Heart left ventricle (tissue), 16 donors: ENCODE data around the gene ZNF267. TPM values are rescaled to one million over a fixed set of nuclear protein-coding genes. Genes with fewer than 3 reads are reported as not detected.

Source experiments
- ATAC-seq, 4 donors: fragments of 200-7000 bp; cut with Tn5 transposase; one replicate each; pipeline ENCODE4 v1.9.1; 2020 to 2022; ENCODE audit warnings: moderate library complexity in 4 of 4, mild to moderate bottlenecking in 3 of 4, moderate number of reproducible peaks in 1 of 4
- DNase-seq, 5 donors: peaks; one replicate each; pipeline ENCODE4 v3.0.0-alpha.2; 2020
- H3K27ac ChIP-seq, 12 donors: fragments of 200-600 bp; sonication (generic) in 4 of 12; one replicate each; pipeline versions ENCODE4 v1.5.0 to v1.8.0; 2016 to 2022; ENCODE audit warnings: mild to moderate bottlenecking in 2 of 12
- H3K27me3 ChIP-seq, 9 donors: fragments of 200-600 bp; sonication (generic) in 2 of 9; one replicate each; pipeline versions ENCODE4 v1.5.1 to v1.8.0; 2016 to 2022; ENCODE audit warnings: mild to moderate bottlenecking in 3 of 9
- H3K36me3 ChIP-seq, 9 donors: fragments of 200-600 bp; sonication (generic) in 2 of 9; one replicate each; pipeline versions ENCODE4 v1.5.0 to v1.8.0; 2018 to 2022; ENCODE audit warnings: mild to moderate bottlenecking in 2 of 9
- H3K4me1 ChIP-seq, 12 donors: fragments of 200-600 bp; sonication (generic) in 4 of 12; one replicate each; pipeline versions ENCODE4 v1.5.0 to v1.8.0; 2016 to 2022; ENCODE audit warnings: mild to moderate bottlenecking in 3 of 12
- H3K4me3 ChIP-seq, 12 donors: fragments of 200-600 bp; sonication (generic) in 4 of 12; one replicate each; pipeline versions ENCODE4 v1.5.0 to v1.8.0; 2017 to 2022; ENCODE audit warnings: mild to moderate bottlenecking in 9 of 12, moderate library complexity in 4 of 12
- H3K9me3 ChIP-seq, 12 donors: fragments of 200-600 bp; sonication (generic) in 4 of 12; one replicate each; pipeline versions ENCODE4 v1.5.0 to v1.8.0; 2016 to 2022; ENCODE audit warnings: mild to moderate bottlenecking in 1 of 12
- CTCF ChIP-seq, 12 donors: fragments of 200-600 bp; sonication (generic) in 4 of 12; IDR thresholded peaks; one replicate each; pipeline versions ENCODE4 v1.5.0 to v1.8.0; 2018 to 2022; ENCODE audit warnings: antibody characterized with exemption in 12 of 12, mild to moderate bottlenecking in 5 of 12
- POLR2A ChIP-seq, 2 donors: fragments of 450-650 bp; IDR thresholded peaks; one replicate each; pipeline ENCODE4 v1.6.1; 2017; ENCODE audit warnings: antibody characterized with exemption in 2 of 2, mild to moderate bottlenecking in 2 of 2, moderate library complexity in 2 of 2
- WGBS, 4 donors: extraction: QIAGEN DNeasy Blood & Tissue Kit in 2 of 4; methylation state at CpG; one replicate each; pipeline versions ENCODE4 v1.1.5 to v1.1.7; 2013 to 2018; 5-methylcytosine and 5-hydroxymethylcytosine counted together
- intact Hi-C, 10 donors: fragments of 100-400 bp; cut with DNase I; formaldehyde crosslinking; loops; one replicate each; pipeline versions ENCODE4 v1.11.1 to v1.14.2; 2022
- polyA plus RNA-seq, 2 donors: library from polyadenylated mRNA; stranded (reverse); fragments of 200-250 nt; gene quantifications; one replicate each; pipeline ENCODE4 v1.2.3, GENCODE V29; 2013
- total RNA-seq, 9 donors: library from RNA; depleted of rRNA in 2 of 9; stranded (reverse); fragments of >200 nt in 2 of 9; fragmentation: NEBNext Ultra II Directional in 3 of 9; extraction: Animal tissue kit (Norgen Biotek cat#: 25700) in 3 of 9; gene quantifications; one replicate each; pipeline versions ENCODE4 v1.1.0 to v1.2.4, GENCODE V29; 2016 to 2023
- donor health status: ischemic (EF 13 %, LVEDD 7.1; RV severe dilation, severe dysfunction).
- donor health status: healthy with polysubstance abuse.
- donor health status: DM: no; HTN: yes; CAD: no.
- donor health status: DM: no; HTN: no; CAD: no.
- donor health status: ischemic (EF 25% LVEDD 6.9; RV normal size, moderate dysfunction).
- donor health status: ischemic (EF 25% LVEDD 5.7; RV mildly dilated, moderate dysfunction).
- donor health status: healthy.
- donor health status: DM: yes; HTN: yes; CAD: no.
- donor health status: ischemic (EF 35%, LVEDD 5.7; RV mildly dilated, moderate dysfunction).
- donor health status: nonischemic (EF 11% LVEDD 7.7; RV severe dilation, severe dysfunction).
- donor health status: DM: yes; HTN: yes; CAD: no.
- donor health status: PGD.
- donor health status: ischemic (EF 29% LVEDD 5.4; RV normal size, mild dysfunction).
- donor health status: nonischemic (EF 23%, LVEDD 6.1; RV moderate dilation, normal function).

Gene ZNF267
- total and polyA plus RNA-seq, 11 donors = 1.6 to 22.6 (median 5.3) TPM

GRCh38 chr16:31853291-31853690 lies 20.3 kb upstream of the ZNF267 start:
- no peak for TF ChIP-seq POLR2A (IDR thresholded peaks at IDR 0.05)
- no peak for TF ChIP-seq CTCF (IDR thresholded peaks at IDR 0.05)
- intact Hi-C loops = no loop called here
- Histone ChIP-seq H3K36me3 (no peaks in the 10 kb centered on the region), H3K27ac (no peak overlapping the region), H3K4me1 (no peaks in the 10 kb centered on the region), H3K4me3 (no peak overlapping the region), H3K27me3 (peaks cover 0 to 14% (median 0%) of the 10 kb centered on the region in 9 donors), H3K9me3 (peaks cover 0 to 19% (median 14%) of the 10 kb centered on the region in 12 donors)
- ATAC-seq (no peak), DNase-seq (no peak)
- 64 to 67% (median 66%) methylated on average over 2 of the region's 2 CpGs for WGBS, 4 donors

DNA sequence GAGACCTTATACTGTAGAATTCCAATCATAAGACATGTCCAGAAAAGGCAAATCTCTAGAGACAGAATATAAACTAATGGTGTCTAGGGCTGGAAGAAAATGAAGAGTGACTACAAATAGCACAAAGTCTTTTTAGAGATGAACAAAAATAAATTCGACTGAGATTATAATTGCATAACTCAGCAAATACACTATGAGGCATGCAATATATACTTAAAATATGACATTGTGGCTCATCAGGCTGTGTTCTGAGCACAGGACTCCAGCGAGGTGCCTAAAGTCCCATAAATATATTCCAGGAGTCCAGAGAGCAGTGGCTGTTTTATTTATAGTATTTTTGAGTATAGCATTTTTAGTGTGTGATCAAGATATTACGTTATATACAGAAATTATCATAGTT lies 13.1 kb upstream of the ZNF267 start:
- intact Hi-C loops = loop anchor here in 6 of 10 donors (10.0 kb wide), 5 partner anchors 146 to 1016 kb away; partner anchors contain the start of genes HSD3B7 (in 3 of the 6), ARMC5 (in 1 of the 6) and SETD1A (in 1 of the 6)
- H3K4me3 ChIP-seq = no peak overlapping the region
- TF ChIP-seq CTCF (IDR thresholded peaks at IDR 0.05) (no peak), POLR2A (IDR thresholded peaks at IDR 0.05) (no peak)
- H3K27me3 ChIP-seq = peaks cover 0 to 11% (median 0%) of the 10 kb centered on the region in 9 donors
- ATAC-seq (no peak), DNase-seq (no peak)
- 60 to 69% (median 64%) methylated on average over 3 of the region's 3 CpGs for WGBS, 4 donors
- no peaks in the 10 kb centered on the region for H3K36me3 ChIP-seq
- no peaks in the 10 kb centered on the region for H3K9me3 ChIP-seq
- no peaks in the 10 kb centered on the region for H3K4me1 ChIP-seq
- H3K27ac ChIP-seq = no peak overlapping the region

- TF ChIP-seq CTCF (IDR thresholded peaks at IDR 0.05) = no peak
Measured at GRCh38 chr16:31861455-31861854, 12.2 kb upstream of the ZNF267 start.

DNA sequence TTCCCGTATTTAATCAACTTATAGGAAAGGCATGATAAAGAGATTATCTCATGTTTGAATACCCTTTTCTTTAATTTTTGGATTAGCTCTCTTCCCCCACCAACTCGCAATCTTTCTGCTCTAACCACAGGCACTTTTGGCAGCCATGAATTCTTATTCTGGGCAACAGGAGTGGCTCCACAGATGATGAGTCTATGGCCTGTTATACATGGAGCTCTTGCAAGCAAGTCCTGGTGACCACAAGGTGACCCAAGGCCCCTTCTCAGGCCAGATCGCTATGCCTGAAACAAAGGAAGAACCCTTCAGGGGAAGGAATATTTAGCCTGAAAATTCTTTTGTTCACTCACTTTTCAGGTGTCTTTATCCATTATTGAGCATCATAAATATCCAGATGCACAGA lies 10.8 kb upstream of the ZNF267 start:
- H3K4me3 ChIP-seq = no peak overlapping the region
- H3K36me3 ChIP-seq = no peaks in the 10 kb centered on the region
- DNase-seq (no peak), ATAC-seq (no peak)
- H3K27me3 ChIP-seq = peaks cover 0 to 8% (median 0%) of the 10 kb centered on the region in 9 donors
- H3K27ac ChIP-seq = no peak overlapping the region
- no peaks in the 10 kb centered on the region for H3K9me3 ChIP-seq
- H3K4me1 ChIP-seq = no peaks in the 10 kb centered on the region
- no peak for TF ChIP-seq POLR2A (IDR thresholded peaks at IDR 0.05)
- no peak for TF ChIP-seq CTCF (IDR thresholded peaks at IDR 0.05)
- intact Hi-C loops = loop anchor here in 6 of 10 donors (10.0 kb wide), 5 partner anchors 148 to 1018 kb away; partner anchors contain the start of genes HSD3B7 (in 3 of the 6), ARMC5 (in 1 of the 6) and SETD1A (in 1 of the 6)
- 86 to 90% (median 88%) methylated on average over 3 of the region's 3 CpGs for WGBS, 4 donors

More at GRCh38 chr16:31861455-31861854, 12.2 kb upstream of the ZNF267 start:
- H3K4me1 ChIP-seq = no peaks in the 10 kb centered on the region
- no peaks in the 10 kb centered on the region for H3K36me3 ChIP-seq
- H3K4me3 ChIP-seq = no peak overlapping the region
- WGBS, 4 donors = 61 to 66% (median 62%) methylated on average over 4 of the region's 4 CpGs
- ATAC-seq = no peak
- DNase-seq = no peak
- H3K27ac ChIP-seq = no peak overlapping the region
- no peaks in the 10 kb centered on the region for H3K9me3 ChIP-seq
- H3K27me3 ChIP-seq = peaks cover 0 to 8% (median 0%) of the 10 kb centered on the region in 9 donors
- intact Hi-C loops = loop anchor here in 6 of 10 donors (10.0 kb wide), 5 partner anchors 147 to 1017 kb away; partner anchors contain the start of genes HSD3B7 (in 3 of the 6), ARMC5 (in 1 of the 6) and SETD1A (in 1 of the 6)
